ENCODE data around the gene ABTB2.

Gene ABTB2

GRCh38 chr11:34166806-34167740 lies 190.7 kb downstream of the ABTB2 start:
- no peak for DNase-seq (ENCODE audit: low read depth)

DNA sequence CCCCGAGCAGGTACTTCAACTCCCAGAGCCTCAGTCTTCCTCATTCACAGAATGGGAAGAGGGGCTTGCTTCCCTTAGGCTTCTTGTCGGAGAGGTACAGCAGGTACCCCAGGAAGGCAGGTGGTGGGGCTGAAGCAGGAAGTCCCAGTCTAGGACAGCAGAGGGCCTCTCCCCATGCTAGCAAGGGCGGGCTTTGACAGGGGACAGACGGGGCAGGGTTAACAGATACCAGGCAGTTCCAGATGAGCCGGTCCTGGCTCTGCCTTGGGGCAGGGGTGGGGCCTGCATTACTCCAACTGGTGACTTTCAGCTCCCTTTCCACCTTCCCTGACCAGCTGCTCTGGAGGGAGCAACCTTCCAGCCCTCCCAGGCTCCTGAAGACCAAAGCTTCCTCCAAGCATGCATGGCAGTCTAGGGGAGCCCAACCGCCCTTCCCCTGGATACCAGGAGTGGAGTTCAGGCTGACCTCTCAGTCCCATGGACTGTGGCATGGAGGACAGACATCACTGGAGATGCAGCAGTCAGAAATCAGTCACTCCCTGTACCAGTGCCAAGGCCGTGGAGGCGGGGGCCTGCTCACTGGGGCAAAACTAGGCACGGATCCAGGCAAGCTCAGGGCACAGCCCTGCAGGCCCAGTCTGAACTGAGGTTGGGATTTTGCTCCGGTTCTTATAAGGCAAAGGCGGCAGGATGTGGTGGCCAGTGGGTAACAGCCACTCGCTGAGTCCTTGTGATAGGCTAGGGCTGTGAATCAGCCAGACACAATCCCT lies 191.8 kb downstream of the ABTB2 start:
- no peak for DNase-seq (ENCODE audit: low read depth)

- no peak for DNase-seq (ENCODE audit: low read depth)
Measured at GRCh38 chr11:34165121-34165520, 192.7 kb downstream of the ABTB2 start.

GRCh38 chr11:34162856-34163255 lies 195.0 kb downstream of the ABTB2 start:
- no peak for DNase-seq (ENCODE audit: low read depth)

- no peak for DNase-seq (ENCODE audit: low read depth)
Measured at GRCh38 chr11:34162493-34162820, 195.4 kb downstream of the ABTB2 start.

DNA sequence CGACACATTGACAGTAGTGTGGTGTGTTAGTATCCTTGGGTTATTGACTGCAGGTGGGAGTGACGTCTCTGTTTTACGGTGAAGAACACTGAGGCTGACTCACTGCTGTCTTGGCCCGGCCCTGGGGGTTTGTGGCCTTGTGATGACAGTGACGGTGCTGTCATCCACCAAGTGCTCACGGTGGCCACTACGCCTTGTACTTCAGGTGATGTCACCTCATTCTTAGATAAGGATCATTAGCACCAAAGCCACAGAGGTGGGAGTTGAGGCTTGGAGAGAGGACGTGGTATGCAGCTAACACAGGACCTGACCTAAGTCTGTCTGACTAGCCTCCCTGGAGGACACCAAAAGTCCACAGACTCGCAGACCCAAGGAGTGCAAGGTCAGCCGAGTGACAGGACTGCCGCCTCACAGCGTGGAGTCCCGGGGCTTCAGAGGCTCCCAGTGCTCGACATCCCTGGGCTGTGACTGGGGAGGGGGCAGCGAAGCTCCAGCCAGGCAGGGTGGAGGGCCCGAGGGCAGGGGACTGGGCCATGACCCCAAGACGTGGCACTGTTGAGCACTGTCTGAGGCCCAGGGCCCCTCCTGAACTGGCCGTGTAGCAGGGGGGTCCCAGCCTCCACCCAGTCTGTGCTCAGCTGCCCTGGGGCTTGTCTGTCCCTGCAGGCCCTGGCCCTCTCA lies 195.9 kb downstream of the ABTB2 start:
- no peak for DNase-seq (ENCODE audit: low read depth)

- no peak for DNase-seq (ENCODE audit: low read depth)
Measured at GRCh38 chr11:34161361-34161760, 196.4 kb downstream of the ABTB2 start.

DNA sequence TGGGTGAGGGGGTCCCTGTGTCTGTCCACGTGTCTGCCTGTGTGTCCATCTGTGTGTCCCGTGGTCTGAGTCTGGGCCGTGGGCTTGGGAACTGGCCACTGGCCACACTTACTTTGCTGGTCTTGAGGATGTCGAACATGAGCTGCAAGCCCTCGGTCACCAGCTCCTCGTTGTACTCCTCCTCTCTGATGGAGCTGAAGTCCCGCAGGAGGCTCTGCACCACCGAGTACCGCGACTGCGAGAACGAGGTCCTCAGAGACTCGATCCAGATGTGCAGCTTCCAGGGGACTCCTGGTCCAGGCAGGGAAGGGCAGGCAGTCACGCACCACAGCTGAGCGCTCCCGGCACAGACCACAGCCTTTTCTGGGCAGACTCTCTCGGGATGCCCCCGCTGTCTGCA lies 197.0 kb downstream of the ABTB2 start:
- DNase-seq (ENCODE audit: low read depth), result no peak

GRCh38 chr11:34160049-34160721 lies 197.6 kb downstream of the ABTB2 start:
- no peak for DNase-seq (ENCODE audit: low read depth)

DNA sequence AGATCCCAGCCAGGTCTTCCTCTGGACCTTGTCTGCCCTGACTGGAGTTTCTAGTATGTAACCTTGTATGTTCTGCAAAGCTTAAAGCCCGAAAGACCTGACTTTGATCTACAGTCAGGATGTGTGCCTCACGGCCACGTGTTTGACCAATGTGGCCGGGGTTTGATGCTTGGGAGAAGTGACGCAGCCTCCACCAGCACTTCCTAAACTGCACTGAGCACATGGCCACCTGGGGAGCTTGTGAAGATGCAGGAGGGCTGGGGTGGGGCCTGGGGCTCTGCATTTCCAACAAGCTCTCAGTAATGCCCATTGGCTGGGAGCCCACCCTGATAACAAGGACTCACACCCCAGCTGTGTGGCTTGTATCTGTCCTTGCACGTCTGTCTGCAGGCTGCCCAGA lies 199.1 kb downstream of the ABTB2 start:
- no peak for DNase-seq (ENCODE audit: low read depth)

- DNase-seq (ENCODE audit: low read depth), result no peak
Measured at GRCh38 chr11:34157163-34157562, 200.6 kb downstream of the ABTB2 start.

DNA sequence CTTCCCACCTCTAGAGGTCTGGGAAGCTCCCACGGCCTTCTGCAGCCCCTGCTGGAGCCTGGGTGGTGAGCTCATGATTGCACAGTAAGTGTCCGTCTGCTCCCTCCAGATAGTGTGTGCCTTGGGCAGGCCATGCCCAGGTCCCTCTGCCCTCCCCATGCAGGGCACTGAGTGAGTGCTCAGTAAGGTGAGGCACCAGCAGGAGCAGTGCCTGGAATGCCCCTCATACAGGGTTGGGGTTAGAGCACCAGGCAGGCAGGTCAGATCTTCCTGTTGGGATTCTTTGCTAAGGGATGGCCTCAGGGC lies 202.1 kb downstream of the ABTB2 start:
- no peak for DNase-seq (ENCODE audit: low read depth)

DNA sequence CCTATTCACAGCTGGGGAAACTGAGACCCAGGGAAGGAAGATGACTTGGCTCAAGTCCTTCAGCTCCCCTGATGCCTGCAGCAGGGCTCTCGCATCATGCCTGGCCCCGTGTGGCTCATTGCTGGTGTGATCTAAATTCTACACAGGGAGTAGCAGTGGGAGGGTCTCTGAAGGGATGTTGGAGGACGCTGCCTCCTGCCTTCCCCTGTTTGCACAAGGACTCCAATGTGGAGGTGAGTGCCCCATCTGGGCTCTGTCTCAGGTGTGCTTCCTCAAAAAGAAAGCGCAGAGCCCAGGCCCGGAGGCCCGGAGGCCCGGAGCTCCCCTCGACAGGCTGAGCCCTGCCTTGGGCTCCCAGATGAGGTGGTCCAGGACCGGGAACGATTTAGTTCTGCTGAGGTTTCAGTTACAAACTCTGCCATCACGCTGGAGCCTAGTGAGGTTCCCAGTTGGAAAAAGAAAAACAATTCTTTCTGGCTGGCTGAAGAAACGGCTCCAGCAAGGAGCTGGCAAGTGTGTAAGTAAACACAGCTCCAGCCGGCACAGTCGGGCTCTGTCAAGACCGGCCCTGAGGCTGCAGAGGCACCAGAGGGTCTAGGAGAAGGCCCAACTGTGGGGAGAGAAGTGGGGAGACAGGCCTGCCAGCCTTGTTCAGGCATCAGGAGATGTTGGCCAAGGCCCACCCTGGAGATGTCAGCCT lies 202.6 kb downstream of the ABTB2 start:
- DNase-seq (ENCODE audit: low read depth), result no peak

- no peak for DNase-seq (ENCODE audit: low read depth)
Measured at GRCh38 chr11:34154059-34154875, 203.5 kb downstream of the ABTB2 start.

- DNase-seq (ENCODE audit: low read depth), result no peak
Measured at GRCh38 chr11:34151916-34152845, 205.6 kb downstream of the ABTB2 start.

DNA sequence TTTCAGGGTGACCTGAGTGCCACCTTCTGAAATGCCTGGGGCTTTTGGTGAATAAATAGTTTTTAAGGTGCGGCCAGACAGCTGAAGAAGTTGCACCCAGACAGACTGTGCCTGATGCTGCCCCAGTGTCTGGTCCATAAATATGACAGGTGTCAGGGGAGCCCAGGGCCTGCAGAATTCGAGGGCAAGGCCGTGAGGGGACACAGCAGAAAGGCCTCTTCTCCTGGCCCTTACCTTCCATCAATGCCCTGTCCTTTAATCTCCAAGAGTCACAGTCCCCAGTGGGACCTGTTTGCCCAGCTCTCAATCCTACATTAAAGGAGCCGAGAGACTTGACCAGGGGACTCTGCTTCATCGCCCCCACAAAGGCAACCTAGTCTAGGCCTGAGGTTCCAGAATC lies 206.6 kb downstream of the ABTB2 start:
- DNase-seq (ENCODE audit: low read depth), result no peak

DNA sequence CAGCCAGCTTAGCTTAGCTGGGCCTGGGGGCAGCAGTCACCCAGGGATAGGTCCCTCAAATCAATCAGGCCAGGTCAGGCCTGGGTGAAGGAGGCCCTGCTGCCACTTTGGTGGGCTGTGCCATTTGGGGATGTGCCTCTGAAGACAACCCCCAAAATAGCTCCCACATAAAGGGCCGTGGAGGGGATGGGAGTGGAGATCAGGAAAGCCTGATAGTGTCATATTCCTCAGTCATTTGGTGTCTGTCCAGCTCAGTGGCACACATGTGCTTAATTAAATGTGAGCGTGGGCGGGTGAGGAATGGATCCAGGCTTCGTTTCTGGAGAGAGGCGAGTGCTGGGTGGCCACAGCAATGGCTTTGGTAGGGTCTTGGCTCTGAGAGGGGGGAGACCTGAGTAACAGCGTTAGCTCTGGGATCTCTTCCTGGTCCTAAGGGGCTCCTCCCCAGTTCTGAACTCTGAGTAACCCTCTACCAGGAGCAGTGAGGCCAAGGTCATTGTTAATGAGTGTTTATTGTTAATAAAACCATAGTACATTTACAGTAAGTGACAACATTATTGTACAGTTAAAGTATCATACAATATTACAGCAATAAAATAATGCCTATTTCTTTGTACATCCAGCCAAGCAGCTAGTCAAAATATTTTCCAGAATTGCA lies 207.2 kb downstream of the ABTB2 start:
- DNase-seq (ENCODE audit: low read depth), result no peak

- no peak for DNase-seq (ENCODE audit: low read depth)
Measured at GRCh38 chr11:34149786-34150185, 208.0 kb downstream of the ABTB2 start.

- DNase-seq (ENCODE audit: low read depth), result no peak
Measured at GRCh38 chr11:34149274-34149673, 208.5 kb downstream of the ABTB2 start.

Data from stimulated activated CD8-positive, alpha-beta memory T cell treated with anti-CD3 and anti-CD28 coated beads, Interleukin-15, amount 100 ng/mL, for 1 hour (primary cell).